Smooth muscle cell (in vitro differentiated cells): Measurements from ENCODE around the gene PPBP. TPM values are rescaled to one million over a fixed set of nuclear protein-coding genes. Genes with fewer than 3 reads are reported as not detected.

Experiments used
- DNase-seq: peaks from one replicate; lab custom pipeline; 2025; ENCODE audit not compliant: unreplicated experiment; lab: John Stamatoyannopoulos, UW
- H2AFZ ChIP-seq: fragments of 200-600 bp; sonication (generic); 2 replicates; pipeline ENCODE4 v1.6.0; 2016; ENCODE audit warnings: antibody characterized with exemption, low read depth, mild to moderate bottlenecking
- H3F3A ChIP-seq: fragments of 200-600 bp; sonication (generic); 2 replicates; pipeline ENCODE4 v1.6.0; 2017; ENCODE audit warnings: antibody characterized with exemption, low read depth
- H3K27ac ChIP-seq: fragments of 200-600 bp; sonication (generic); 2 replicates; pipeline ENCODE4 v1.5.1; 2016; ENCODE audit warnings: low read depth, mild to moderate bottlenecking
- H3K27me3 ChIP-seq: fragments of 200-600 bp; sonication (generic); 2 replicates; pipeline ENCODE4 v1.6.1; 2016; ENCODE audit warnings: low read depth, mild to moderate bottlenecking
- H3K36me3 ChIP-seq: fragments of 200-600 bp; sonication (generic); 2 replicates; pipeline ENCODE4 v1.5.1; 2016; ENCODE audit warnings: low read depth
- H3K4me1 ChIP-seq: fragments of 200-600 bp; sonication (generic); 2 replicates; pipeline ENCODE4 v1.5.1; 2016; ENCODE audit warnings: low read depth
- H3K4me2 ChIP-seq: fragments of 200-600 bp; sonication (generic); 2 replicates; pipeline ENCODE4 v1.6.0; 2016; ENCODE audit warnings: mild to moderate bottlenecking
- H3K4me3 ChIP-seq: fragments of 200-600 bp; sonication (generic); 2 replicates; pipeline ENCODE4 v1.5.1; 2016; ENCODE audit warnings: mild to moderate bottlenecking
- H3K79me2 ChIP-seq: fragments of 200-600 bp; sonication (generic); 2 replicates; pipeline ENCODE4 v1.6.0; 2016; ENCODE audit warnings: low read depth, mild to moderate bottlenecking
- H3K9ac ChIP-seq: fragments of 200-600 bp; sonication (generic); 2 replicates; pipeline ENCODE4 v1.6.0; 2016; ENCODE audit warnings: low read depth
- H3K9me3 ChIP-seq: fragments of 200-600 bp; sonication (generic); replicated peaks from 2 replicates; pipeline ENCODE4 v1.5.1; 2016; ENCODE audit warnings: low read depth
- H4K20me1 ChIP-seq: fragments of 200-600 bp; sonication (generic); 2 replicates; pipeline ENCODE4 v1.6.0; 2016; ENCODE audit warnings: low read depth
- CTCF ChIP-seq: fragments of 200-600 bp; sonication (generic); IDR thresholded peaks from 2 replicates; pipeline ENCODE4 v1.5.1; 2017; ENCODE audit warnings: borderline replicate concordance, mild to moderate bottlenecking, antibody characterized with exemption; ENCODE audit not compliant: insufficient read depth, poor library complexity, severe bottlenecking
- WGBS: methylation state at CpG from one replicate; pipeline ENCODE4 v1.1.7; 2016; ENCODE audit warnings: low lambda C conversion rate; 5-methylcytosine and 5-hydroxymethylcytosine counted together
- polyA plus RNA-seq: library from polyadenylated mRNA; unstranded; fragments of >200 nt; fragmentation: Nextera tagmentation; extraction: Ambion mirVana; gene quantifications from 2 replicates; pipeline ENCODE4 v1.2.1, GENCODE V29; 2016
- total RNA-seq: library from RNA; depleted of rRNA; stranded (reverse); fragments of >200 nt; gene quantifications from 2 replicates; pipeline ENCODE4 v1.2.3, GENCODE V29; 2014

PPBP gene
- total and polyA plus RNA-seq, 2 experiments from 2014 or later = not detected

GRCh38 chr4:74023709-74024108 lies 35.7 kb upstream of the PPBP start:
- Histone ChIP-seq H2AFZ (no peak overlapping the region), H3K9ac (no peak overlapping the region), H4K20me1 (no peaks in the 10 kb centered on the region), H3K36me3 (no peaks in the 10 kb centered on the region), H3K4me2 (no peak overlapping the region), H3K27me3 (no peaks in the 10 kb centered on the region), H3K27ac (no peak overlapping the region), H3K4me1 (no peaks in the 10 kb centered on the region), H3K4me3 (no peak overlapping the region), H3K9me3 (no peaks in the 10 kb centered on the region), H3F3A (no peaks in the 10 kb centered on the region), H3K79me2 (no peaks in the 10 kb centered on the region)
- DNase-seq = no peak
- no peak for TF ChIP-seq CTCF
- WGBS = 94% methylated on average over 2 of the region's 2 CpGs

- H3F3A ChIP-seq = no peaks in the 10 kb centered on the region
- no peaks in the 10 kb centered on the region for H3K36me3 ChIP-seq
- TF ChIP-seq CTCF = no peak
- H3K9ac ChIP-seq = no peak overlapping the region
- H3K4me3 ChIP-seq = no peak overlapping the region
- no peaks in the 10 kb centered on the region for H4K20me1 ChIP-seq
- WGBS = 84% methylated on average over 2 of the region's 2 CpGs
- DNase-seq = no peak
- H2AFZ ChIP-seq = no peak overlapping the region
- no peak overlapping the region for H3K27ac ChIP-seq
- no peak overlapping the region for H3K4me2 ChIP-seq
- H3K79me2 ChIP-seq = no peaks in the 10 kb centered on the region
- H3K9me3 ChIP-seq = no peaks in the 10 kb centered on the region
- H3K27me3 ChIP-seq = no peaks in the 10 kb centered on the region
- no peaks in the 10 kb centered on the region for H3K4me1 ChIP-seq
These were observed 33.6 kb upstream of the PPBP start for GRCh38 chr4:74021601-74022000.

GRCh38 chr4:74018771-74019170 lies 30.8 kb upstream of the PPBP start:
- no peaks in the 10 kb centered on the region for H4K20me1 ChIP-seq
- no peaks in the 10 kb centered on the region for H3K36me3 ChIP-seq
- H3K79me2 ChIP-seq = no peaks in the 10 kb centered on the region
- no peak overlapping the region for H3K4me3 ChIP-seq
- H2AFZ ChIP-seq = no peak overlapping the region
- H3K27me3 ChIP-seq = no peaks in the 10 kb centered on the region
- no peaks in the 10 kb centered on the region for H3F3A ChIP-seq
- 88% methylated on average over 3 of the region's 3 CpGs for WGBS
- no peak overlapping the region for H3K4me2 ChIP-seq
- H3K27ac ChIP-seq = no peak overlapping the region
- H3K9ac ChIP-seq = no peak overlapping the region
- TF ChIP-seq CTCF = no peak
- H3K9me3 ChIP-seq = no peaks in the 10 kb centered on the region
- DNase-seq = no peak
- H3K4me1 ChIP-seq = no peaks in the 10 kb centered on the region

GRCh38 chr4:74018116-74018515 lies 30.1 kb upstream of the PPBP start:
- Histone ChIP-seq H3K4me3 (no peak overlapping the region), H3K4me2 (no peak overlapping the region), H3K27me3 (no peaks in the 10 kb centered on the region), H4K20me1 (no peaks in the 10 kb centered on the region), H2AFZ (no peak overlapping the region), H3K27ac (no peak overlapping the region), H3K9ac (no peak overlapping the region), H3K36me3 (no peaks in the 10 kb centered on the region), H3K9me3 (no peaks in the 10 kb centered on the region), H3F3A (no peaks in the 10 kb centered on the region), H3K79me2 (no peaks in the 10 kb centered on the region), H3K4me1 (no peaks in the 10 kb centered on the region)
- DNase-seq = no peak
- TF ChIP-seq CTCF = no peak
